Right ventricle myocardium superior (tissue), 1 donor: ENCODE measurements around the gene GLE1. TPM values are rescaled to one million over a fixed set of nuclear protein-coding genes. Genes with fewer than 3 reads are reported as not detected.

Experiments used
- ATAC-seq: fragments of 200-7000 bp; cut with Tn5 transposase; one replicate; pipeline ENCODE4 v1.9.1; 2020; ENCODE audit warnings: mild to moderate bottlenecking; ENCODE audit not compliant: poor library complexity
- DNase-seq: peaks from one replicate; pipeline ENCODE4 v3.0.0-alpha.2; 2020
- intact Hi-C: fragments of 100-400 bp; cut with DNase I; formaldehyde crosslinking; loops from one replicate; pipeline ENCODE4 v1.11.2; 2022
- total RNA-seq: library from RNA; stranded (reverse); fragmentation: NEBNext Ultra II Directional; extraction: Animal tissue kit (Norgen Biotek cat#: 25700); gene quantifications from one replicate; pipeline ENCODE4 v1.2.1, GENCODE V29; 2021
- donor health status: DM: no; HTN: yes; CAD: no; lungs with severe emphysema.

GLE1 gene
- total RNA-seq, 1 donor from 2014 or later: 18.7 TPM

- DNase-seq (no peak), ATAC-seq (peak; percentile 87)
- intact Hi-C loops: no loop called here
Observed at GRCh38 chr9:128540634-128541360, 36.3 kb downstream of the GLE1 start.

GRCh38 chr9:128546504-128546903, 42.0 kb downstream of the GLE1 start:
- intact Hi-C loops: no loop called here
- no peak for DNase-seq
- ATAC-seq: no peak

- no peak for ATAC-seq
- intact Hi-C loops: no loop called here
Observed at GRCh38 chr9:128548876-128549275, 44.4 kb downstream of the GLE1 start.

GRCh38 chr9:128550226-128550625, 45.7 kb downstream of the GLE1 start:
- ATAC-seq (no peak), DNase-seq (no peak)
- intact Hi-C loops: loop anchor here (5.0 kb wide), 1 partner anchor 93 kb away; the partner anchor contains the start of gene ODF2

More at GRCh38 chr9:128548876-128549275, 44.4 kb downstream of the GLE1 start:
- DNase-seq: no peak

- ATAC-seq (peak; percentile 14), DNase-seq (peak; percentile 50)
- intact Hi-C loops: loop anchor here (5.0 kb wide), 1 partner anchor 94 kb away; the partner anchor contains the start of gene ODF2
Observed at GRCh38 chr9:128550770-128551656, 46.5 kb downstream of the GLE1 start.

- DNase-seq: no peak
- intact Hi-C loops: loop anchor here (5.0 kb wide), 1 partner anchor 94 kb away; the partner anchor contains the start of gene ODF2
- no peak for ATAC-seq
Observed at GRCh38 chr9:128551657-128552152, 47.2 kb downstream of the GLE1 start.

- intact Hi-C loops: loop anchor here (5.0 kb wide), 1 partner anchor 95 kb away; the partner anchor contains the start of gene ODF2
- DNase-seq (peak; percentile 94), ATAC-seq (peak; percentile 91)
Observed at GRCh38 chr9:128552153-128552743, 47.7 kb downstream of the GLE1 start, which contains the start of gene SPTAN1. SPTAN1 (plus strand) TSS chr9:128552587; CDS start chr9:128566741, 14,154 bp downstream.

- ATAC-seq (peak; percentile 33), DNase-seq (peak; percentile 72)
- intact Hi-C loops: loop anchor here (5.0 kb wide), 1 partner anchor 96 kb away; the partner anchor contains the start of gene ODF2
Observed at GRCh38 chr9:128552744-128553440, 48.4 kb downstream of the GLE1 start.

GRCh38 chr9:128553728-128554127, 49.2 kb downstream of the GLE1 start:
- DNase-seq (no peak), ATAC-seq (no peak)
- intact Hi-C loops: loop anchor here (5.0 kb wide), 1 partner anchor 96 kb away; the partner anchor contains the start of gene ODF2

- intact Hi-C loops: loop anchor here (5.0 kb wide), 1 partner anchor 97 kb away; the partner anchor contains the start of gene ODF2
- ATAC-seq: peak; percentile 26
- DNase-seq: peak; percentile 51
Observed at GRCh38 chr9:128554155-128554862, 49.8 kb downstream of the GLE1 start.

GRCh38 chr9:128555180-128555721, 50.7 kb downstream of the GLE1 start:
- intact Hi-C loops: no loop called here
- ATAC-seq (no peak), DNase-seq (no peak)

GRCh38 chr9:128556276-128556675, 51.8 kb downstream of the GLE1 start:
- no peak for DNase-seq
- intact Hi-C loops: no loop called here
- no peak for ATAC-seq

GRCh38 chr9:128556926-128557634, 52.6 kb downstream of the GLE1 start:
- ATAC-seq: no peak
- no peak for DNase-seq
- intact Hi-C loops: no loop called here

GRCh38 chr9:128558431-128559310, 54.2 kb downstream of the GLE1 start:
- intact Hi-C loops: no loop called here
- peak; percentile 88 for DNase-seq

GRCh38 chr9:128565578-128565977, 61.1 kb downstream of the GLE1 start:
- ATAC-seq (no peak), DNase-seq (no peak)
- intact Hi-C loops: no loop called here

More at GRCh38 chr9:128558431-128559310, 54.2 kb downstream of the GLE1 start:
- peak; percentile 79 for ATAC-seq
